Stomach (tissue), 4 donors: ENCODE measurements around the gene PTGER3.

Experiments used
- CTCF ChIP-seq, 7 experiments: fragments of 450-650 bp in 4 of 7; fragments of 200-600 bp in 3 of 7; sonication (generic) in 3 of 7; IDR thresholded peaks; one replicate each; pipeline ENCODE4 v1.5.1; 2016 to 2019; ENCODE audit warnings: antibody characterized with exemption in 7 of 7, control low read depth in 2 of 7, mild to moderate bottlenecking in 1 of 7
- POLR2A ChIP-seq, 4 donors: fragments of 450-650 bp; IDR thresholded peaks; one replicate each; pipeline ENCODE4 v1.6.1; 2016; ENCODE audit warnings: antibody characterized with exemption in 4 of 4, control low read depth in 2 of 4, mild to moderate bottlenecking in 1 of 4, moderate library complexity in 1 of 4
- POLR2AphosphoS5 ChIP-seq, 3 donors: sonication (generic); formaldehyde crosslinking; IDR thresholded peaks; one replicate each; pipeline ENCODE4 v1.6.1; 2016; ENCODE audit warnings: antibody characterized with exemption in 3 of 3

DNA sequence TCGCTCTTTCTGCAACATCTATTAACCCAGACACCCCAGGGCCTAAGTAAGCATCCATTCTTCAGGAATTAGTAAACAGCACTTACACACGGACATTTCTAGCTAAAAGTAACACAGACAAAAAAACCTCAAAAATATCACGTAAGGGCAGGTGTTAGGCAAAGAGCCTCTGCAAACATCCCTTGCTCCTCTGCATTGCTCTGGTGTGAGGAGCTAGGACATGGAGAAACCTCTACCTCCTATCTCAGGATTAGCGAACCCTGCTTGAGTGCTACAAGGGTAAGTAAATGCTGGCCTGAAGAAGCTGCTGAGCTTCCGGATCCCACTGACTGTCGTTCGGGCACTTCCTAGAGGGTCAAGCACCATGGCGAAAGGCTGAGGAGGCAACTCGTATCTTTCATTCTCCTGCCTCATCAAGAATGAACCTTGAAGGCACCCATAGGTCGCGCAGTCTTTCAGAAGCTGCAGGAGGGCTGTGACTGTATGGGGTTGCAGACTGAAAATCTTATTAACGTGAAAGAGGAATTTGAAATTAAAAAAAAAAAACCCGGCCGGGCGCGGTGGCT, 2.1 kb downstream of the PTGER3 start:
- TF ChIP-seq CTCF (IDR thresholded peaks at IDR 0.05) (no peak), POLR2A (IDR thresholded peaks at IDR 0.05) (no peak), POLR2AphosphoS5 (IDR thresholded peaks at IDR 0.05) (no peak)
